PC-3 (cell line): Measurements from ENCODE around the gene COL1A1. TPM values are rescaled to one million over a fixed set of nuclear protein-coding genes. Genes with fewer than 3 reads are reported as not detected.

Experiments used
- ATAC-seq: fragments of 200-7000 bp; cut with Tn5 transposase; 2 replicates; pipeline ENCODE4 v1.9.1; 2020; ENCODE audit warnings: mild to moderate bottlenecking, moderate library complexity
- BruUV-seq: library from RNA; stranded (reverse); fragments of 400-500 nt; replicated peaks from 2 replicates; lab custom pipeline; 2021; lab: Mats Ljungman, UMichigan
- CTCF ChIA-PET: fragments of 300-600 bp; sonication (Branson Sonifier 250); formaldehyde crosslinking; loops from one replicate; lab custom pipeline; 2022; ENCODE audit warnings: antibody characterized with exemption; lab: Charles Lee
- POLR2A ChIA-PET: fragments of 300-600 bp; sonication (Branson Sonifier 250); formaldehyde crosslinking; loops from one replicate; lab custom pipeline; 2022; ENCODE audit warnings: antibody characterized with exemption; ENCODE audit not compliant: unreplicated experiment; lab: Charles Lee
- DNase-seq: peaks from one replicate; pipeline ENCODE4 v3.0.0-alpha.2; 2015
- H2AFZ ChIP-seq: fragments of 300-600 bp; sonication (generic); 2 replicates; pipeline ENCODE4 v1.6.0; 2016; ENCODE audit warnings: antibody characterized with exemption, low read length
- H3F3A ChIP-seq: fragments of 300-600 bp; sonication (generic); one replicate; pipeline ENCODE4 v1.6.0; 2017; ENCODE audit warnings: antibody characterized with exemption, low read length, control low read depth, mild to moderate bottlenecking; ENCODE audit not compliant: unreplicated experiment
- H3K27ac ChIP-seq: fragments of 300-600 bp; sonication (generic); 2 replicates; pipeline ENCODE4 v1.5.1; 2016; ENCODE audit warnings: mild to moderate bottlenecking, low read length
- H3K27me3 ChIP-seq: fragments of 300-600 bp; sonication (generic); 2 replicates; pipeline ENCODE4 v1.6.1; 2016; ENCODE audit warnings: low read length, mixed read lengths
- H3K36me3 ChIP-seq: fragments of 300-600 bp; sonication (generic); 2 replicates; pipeline ENCODE4 v1.6.1; 2016; ENCODE audit warnings: low read depth, mixed run types, low read length, mixed read lengths
- H3K4me1 ChIP-seq: fragments of 300-600 bp; sonication (generic); 2 replicates; pipeline ENCODE4 v1.5.1; 2016; ENCODE audit warnings: low read length; ENCODE audit not compliant: insufficient read depth
- H3K4me2 ChIP-seq: fragments of 300-600 bp; sonication (generic); 2 replicates; pipeline ENCODE4 v1.6.0; 2016; ENCODE audit warnings: low read length
- H3K4me3 ChIP-seq: fragments of 300-600 bp; sonication (generic); 2 replicates; pipeline ENCODE4 v1.5.1; 2016; ENCODE audit warnings: mild to moderate bottlenecking, low read length, mixed read lengths
- H3K79me2 ChIP-seq: fragments of 300-600 bp; sonication (generic); 2 replicates; pipeline ENCODE4 v1.6.1; 2017; ENCODE audit warnings: low read length, mixed read lengths
- H3K9ac ChIP-seq: fragments of 300-600 bp; sonication (generic); 2 replicates; pipeline ENCODE4 v1.6.0; 2016; ENCODE audit warnings: mild to moderate bottlenecking, low read length
- H3K9me2 ChIP-seq: fragments of 300-600 bp; sonication (generic); replicated peaks from 2 replicates; pipeline ENCODE4 v1.6.1; 2016; ENCODE audit warnings: mixed run types, low read length, mixed read lengths
- H3K9me3 ChIP-seq: fragments of 300-600 bp; sonication (generic); 2 replicates; pipeline ENCODE4 v1.6.1; 2016; ENCODE audit warnings: low read length, mixed read lengths
- H4K20me1 ChIP-seq: fragments of 300-600 bp; sonication (generic); 2 replicates; pipeline ENCODE4 v1.6.1; 2016; ENCODE audit warnings: low read length, mixed read lengths
- EZH2 ChIP-seq: fragments of 300-600 bp; sonication (generic); IDR thresholded peaks from one replicate; pipeline ENCODE4 v1.6.1; 2017; ENCODE audit warnings: antibody characterized with exemption, mild to moderate bottlenecking, low read length; ENCODE audit not compliant: unreplicated experiment
- EZH2phosphoT487 ChIP-seq: fragments of 300-600 bp; sonication (generic); IDR thresholded peaks from 2 replicates; pipeline ENCODE4 v1.6.1; 2018; ENCODE audit warnings: mild to moderate bottlenecking, antibody characterized with exemption, low read length, borderline replicate concordance
- intact Hi-C: fragments of 100-400 bp; cut with micrococcal nuclease; formaldehyde crosslinking; loops from 2 replicates; pipeline ENCODE4 v1.9.0; 2023
- total RNA-seq: library from RNA; depleted of rRNA; stranded (reverse); fragments of >200 nt; gene quantifications from 2 replicates; pipeline ENCODE4 v1.2.3, GENCODE V29; 2014
- TF ChIP-seq, protein P1 (sequence below): fragments of 300-600 bp; sonication (generic); conservative IDR thresholded peaks from 2 replicates; pipeline ENCODE4 v1.5.1; 2017; ENCODE audit warnings: antibody characterized with exemption, low read depth, mild to moderate bottlenecking, low read length

Gene COL1A1
- total RNA-seq, 1 experiment from 2014 or later: 30.6 TPM

DNA sequence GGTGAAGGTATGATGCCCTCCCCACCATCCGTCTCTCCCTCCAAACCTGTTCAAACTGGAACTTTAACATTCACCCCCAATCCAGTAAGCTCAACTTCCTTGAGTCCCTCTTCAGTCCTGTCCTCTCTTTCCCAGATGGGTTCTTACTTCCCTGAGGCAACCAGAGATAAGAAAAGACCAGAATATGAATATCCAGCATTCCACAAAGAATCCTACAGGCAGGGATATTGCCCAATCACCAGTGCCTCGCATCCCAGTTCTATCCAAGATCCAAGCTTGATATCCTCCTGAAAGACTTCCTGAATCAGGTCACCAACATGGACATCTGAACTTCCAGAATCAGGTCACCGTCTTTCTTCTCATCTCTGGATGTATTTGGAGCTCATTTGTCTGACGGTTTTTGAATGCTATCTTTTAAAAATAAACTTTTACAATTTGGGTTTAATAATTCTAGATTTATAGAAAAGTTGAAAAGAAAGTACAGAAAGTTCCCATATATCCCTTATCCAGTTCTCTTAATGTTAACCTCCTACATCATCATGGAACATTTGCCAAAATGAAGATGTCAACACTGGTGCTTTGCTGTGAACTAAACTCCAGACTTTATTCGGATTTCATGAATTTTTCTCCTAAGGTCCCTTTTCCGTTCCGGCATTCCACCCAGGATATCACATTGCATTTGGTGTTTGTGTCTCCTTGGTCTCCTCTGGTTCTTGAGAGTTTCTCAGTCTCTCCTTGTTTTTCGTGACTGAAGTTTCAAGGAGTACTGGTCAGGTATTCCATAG, 13.7 kb upstream of the COL1A1 start:
- no peak for ATAC-seq
- Histone ChIP-seq H3K79me2 (no peaks in the 10 kb centered on the region), H3K27ac (no peak overlapping the region), H3F3A (peaks cover 11% of the 10 kb centered on the region), H3K4me3 (no peak overlapping the region), H3K27me3 (no peaks in the 10 kb centered on the region), H3K9me2 (no peaks in the 10 kb centered on the region), H3K36me3 (no peaks in the 10 kb centered on the region), H3K4me1 (peaks cover 37% of the 10 kb centered on the region), H3K9ac (no peak overlapping the region), H3K4me2 (no peak overlapping the region), H3K9me3 (no peaks in the 10 kb centered on the region), H4K20me1 (no peaks in the 10 kb centered on the region), H2AFZ (no peak overlapping the region)
- DNase-seq: no peak
- CTCF ChIA-PET: interaction anchor here (0.5 to 1.2 kb wide), 3 partner anchors 8 to 15 kb away, joined by 3 read pairs; partner anchors contain the start of gene COL1A1
- intact Hi-C loops: loop anchor here (5.0 kb wide), 1 partner anchor 57 kb away; the partner anchor contains the start of gene TMEM92
- TF ChIP-seq, protein P1, sequence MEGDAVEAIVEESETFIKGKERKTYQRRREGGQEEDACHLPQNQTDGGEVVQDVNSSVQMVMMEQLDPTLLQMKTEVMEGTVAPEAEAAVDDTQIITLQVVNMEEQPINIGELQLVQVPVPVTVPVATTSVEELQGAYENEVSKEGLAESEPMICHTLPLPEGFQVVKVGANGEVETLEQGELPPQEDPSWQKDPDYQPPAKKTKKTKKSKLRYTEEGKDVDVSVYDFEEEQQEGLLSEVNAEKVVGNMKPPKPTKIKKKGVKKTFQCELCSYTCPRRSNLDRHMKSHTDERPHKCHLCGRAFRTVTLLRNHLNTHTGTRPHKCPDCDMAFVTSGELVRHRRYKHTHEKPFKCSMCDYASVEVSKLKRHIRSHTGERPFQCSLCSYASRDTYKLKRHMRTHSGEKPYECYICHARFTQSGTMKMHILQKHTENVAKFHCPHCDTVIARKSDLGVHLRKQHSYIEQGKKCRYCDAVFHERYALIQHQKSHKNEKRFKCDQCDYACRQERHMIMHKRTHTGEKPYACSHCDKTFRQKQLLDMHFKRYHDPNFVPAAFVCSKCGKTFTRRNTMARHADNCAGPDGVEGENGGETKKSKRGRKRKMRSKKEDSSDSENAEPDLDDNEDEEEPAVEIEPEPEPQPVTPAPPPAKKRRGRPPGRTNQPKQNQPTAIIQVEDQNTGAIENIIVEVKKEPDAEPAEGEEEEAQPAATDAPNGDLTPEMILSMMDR: no peak
- TF ChIP-seq EZH2phosphoT487 (no peak), EZH2 (no peak)
- no TSS peak for BruUV-seq
- POLR2A ChIA-PET: no interaction called here

DNA sequence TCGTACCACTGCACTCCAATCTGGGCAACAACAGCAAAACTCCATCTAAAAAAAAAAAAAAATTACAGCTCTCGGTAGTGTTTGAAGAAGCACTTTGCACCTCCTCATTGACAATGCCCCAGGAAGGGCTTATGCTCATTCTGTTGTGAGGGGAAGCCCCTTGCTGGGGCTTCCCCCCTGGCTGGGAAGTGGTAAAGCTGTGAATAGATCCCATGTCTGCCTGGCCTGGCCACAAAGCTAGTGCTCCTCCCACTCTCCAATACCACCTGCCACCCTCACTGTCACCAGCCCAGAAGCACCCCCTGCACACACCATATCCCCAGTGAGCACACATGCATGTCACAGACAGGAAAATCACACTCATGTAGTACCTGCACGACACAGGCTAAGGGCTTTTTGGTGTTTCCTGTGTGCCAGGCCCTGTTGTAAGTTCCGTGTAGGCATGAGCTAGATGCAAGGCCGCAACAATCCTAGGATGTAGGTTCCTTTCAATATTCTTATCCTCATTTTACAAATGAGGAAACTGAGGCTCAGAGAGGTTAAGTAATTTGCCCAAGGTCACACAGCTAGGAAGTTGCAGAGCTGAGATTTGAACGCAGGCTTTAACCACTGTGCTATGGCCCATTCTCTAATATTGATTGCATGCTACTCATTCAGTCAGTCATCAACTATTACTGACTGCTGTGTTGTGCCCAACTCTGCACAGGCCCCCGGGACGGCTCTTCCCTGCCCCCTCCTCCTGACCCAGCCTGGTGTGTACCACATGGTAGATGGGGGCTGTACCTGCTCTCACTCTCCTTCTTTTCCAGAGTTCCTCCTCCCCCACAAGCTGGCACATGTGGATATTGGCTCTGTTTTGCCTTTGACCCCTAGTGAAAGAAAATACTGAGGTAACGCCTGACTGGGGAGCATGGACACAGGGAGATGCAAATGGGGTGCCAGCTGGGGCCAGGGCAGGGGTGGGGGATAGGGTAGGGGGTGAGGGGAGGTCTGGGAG, 11.9 kb upstream of the COL1A1 start:
- Histone ChIP-seq H3K27me3 (no peaks in the 10 kb centered on the region), H3K9ac (no peak overlapping the region), H4K20me1 (no peaks in the 10 kb centered on the region), H3K27ac (no peak overlapping the region), H2AFZ (no peak overlapping the region), H3K4me3 (no peak overlapping the region), H3K36me3 (no peaks in the 10 kb centered on the region), H3K4me2 (no peak overlapping the region), H3K79me2 (no peaks in the 10 kb centered on the region), H3K9me2 (no peaks in the 10 kb centered on the region), H3K4me1 (peaks cover 26% of the 10 kb centered on the region), H3K9me3 (no peaks in the 10 kb centered on the region), H3F3A (peaks cover 2% of the 10 kb centered on the region)
- no TSS peak for BruUV-seq
- TF ChIP-seq, protein P1: no peak
- TF ChIP-seq EZH2: no peak
- no peak for TF ChIP-seq EZH2phosphoT487
- ATAC-seq (no peak), DNase-seq (no peak)
- ChIA-PET CTCF (interaction anchor here (0.6 to 0.8 kb wide), 2 partner anchors 25 to 36 kb away, joined by 5 to 17 read pairs; no protein-coding TSS in a partner anchor), POLR2A (no interaction called here)
- intact Hi-C loops: no loop called here
